ENCODE results near the gene NSMCE1.

NSMCE1 gene

GRCh38 chr16:27195941-27196595 lies 72.5 kb downstream of the NSMCE1 start:
- no peaks in the 10 kb centered on the region for H3K27me3 ChIP-seq (replicated peaks; ENCODE audit: control insufficient read depth, insufficient read depth, low read length)
- no peak for DNase-seq (ENCODE audit: extremely low read depth, insufficient read length)
- no peak overlapping the region for H3K4me3 ChIP-seq (replicated peaks; ENCODE audit: low read depth, low read length)
- TF ChIP-seq CTCF (IDR thresholded peaks at IDR 0.05; ENCODE audit: insufficient read depth, low read length, poor library complexity, severe bottlenecking) = no peak
- no peaks in the 10 kb centered on the region for H3K36me3 ChIP-seq (ENCODE audit: control insufficient read depth, insufficient read depth, low read length)

- Histone ChIP-seq H3K36me3 (ENCODE audit: control insufficient read depth, insufficient read depth, low read length) (no peaks in the 10 kb centered on the region), H3K27me3 (replicated peaks; ENCODE audit: control insufficient read depth, insufficient read depth, low read length) (no peaks in the 10 kb centered on the region), H3K4me3 (replicated peaks; ENCODE audit: low read depth, low read length) (no peak overlapping the region)
- no peak for TF ChIP-seq CTCF (IDR thresholded peaks at IDR 0.05; ENCODE audit: insufficient read depth, low read length, poor library complexity, severe bottlenecking)
- no peak for DNase-seq (ENCODE audit: extremely low read depth, insufficient read length)
These were observed 73.4 kb downstream of the NSMCE1 start for GRCh38 chr16:27195076-27195741.

GRCh38 chr16:27193300-27193990 lies 75.1 kb downstream of the NSMCE1 start:
- TF ChIP-seq CTCF (IDR thresholded peaks at IDR 0.05; ENCODE audit: insufficient read depth, low read length, poor library complexity, severe bottlenecking) = no peak
- DNase-seq (ENCODE audit: extremely low read depth, insufficient read length) = no peak
- Histone ChIP-seq H3K27me3 (replicated peaks; ENCODE audit: control insufficient read depth, insufficient read depth, low read length) (no peaks in the 10 kb centered on the region), H3K4me3 (replicated peaks; ENCODE audit: low read depth, low read length) (no peak overlapping the region), H3K36me3 (ENCODE audit: control insufficient read depth, insufficient read depth, low read length) (no peaks in the 10 kb centered on the region)

- no peak overlapping the region for H3K4me3 ChIP-seq (replicated peaks; ENCODE audit: low read depth, low read length)
- TF ChIP-seq CTCF (IDR thresholded peaks at IDR 0.05; ENCODE audit: insufficient read depth, low read length, poor library complexity, severe bottlenecking) = no peak
- no peak for DNase-seq (ENCODE audit: extremely low read depth, insufficient read length)
- H3K36me3 ChIP-seq (ENCODE audit: control insufficient read depth, insufficient read depth, low read length) = no peaks in the 10 kb centered on the region
- H3K27me3 ChIP-seq (replicated peaks; ENCODE audit: control insufficient read depth, insufficient read depth, low read length) = no peaks in the 10 kb centered on the region
These were observed 77.1 kb downstream of the NSMCE1 start for GRCh38 chr16:27191352-27191924.

- no peak for DNase-seq (ENCODE audit: extremely low read depth, insufficient read length)
- no peak for TF ChIP-seq CTCF (IDR thresholded peaks at IDR 0.05; ENCODE audit: insufficient read depth, low read length, poor library complexity, severe bottlenecking)
- Histone ChIP-seq H3K27me3 (replicated peaks; ENCODE audit: control insufficient read depth, insufficient read depth, low read length) (no peaks in the 10 kb centered on the region), H3K4me3 (replicated peaks; ENCODE audit: low read depth, low read length) (no peak overlapping the region), H3K36me3 (ENCODE audit: control insufficient read depth, insufficient read depth, low read length) (no peaks in the 10 kb centered on the region)
These were observed 78.2 kb downstream of the NSMCE1 start for GRCh38 chr16:27190316-27190871.
